HepG2 (cell line): ENCODE measurements around the gene MAP3K7CL. TPM values are rescaled to one million over a fixed set of nuclear protein-coding genes. Genes with fewer than 3 reads are reported as not detected.

Experiments
- ARID4A ChIP-seq: sonication (generic); formaldehyde crosslinking; IDR thresholded peaks from 2 replicates; pipeline ENCODE4 v1.5.0; 2020; ENCODE audit warnings: mild to moderate bottlenecking, missing genetic modification reagents, borderline replicate concordance
- CBX2 ChIP-seq, 2 experiments: fragments of 200-600 bp in 1 of 2; sonication (generic); formaldehyde crosslinking in 1 of 2; IDR thresholded peaks; 2 replicates each; pipeline versions ENCODE4 v1.7.0 to v1.8.1; 2018 to 2022; ENCODE audit warnings: low read depth in 2 of 2, low read length in 1 of 2, mild to moderate bottlenecking in 1 of 2, missing genetic modification reagents in 1 of 2
- FOSL2 ChIP-seq: sonication (generic); formaldehyde crosslinking; IDR thresholded peaks from 2 replicates; pipeline ENCODE4 v1.4.0; 2020; ENCODE audit warnings: missing genetic modification reagents
- FOXO1 ChIP-seq: sonication (generic); formaldehyde crosslinking; IDR thresholded peaks from 2 replicates; pipeline ENCODE4 v1.4.0; 2020; ENCODE audit warnings: missing genetic modification reagents
- FOXP1 ChIP-seq, 2 experiments: fragments of 450-650 bp in 1 of 2; IDR thresholded peaks; 2 replicates each; pipeline ENCODE4 v1.6.1; 2017 to 2018; ENCODE audit warnings: antibody characterized with exemption in 1 of 2
- HMG20A ChIP-seq: IDR thresholded peaks from 2 replicates; pipeline ENCODE4 v1.6.1; 2016; ENCODE audit warnings: borderline replicate concordance
- MTA3 ChIP-seq: sonication (generic); formaldehyde crosslinking; IDR thresholded peaks from 2 replicates; pipeline ENCODE4 v1.4.0; 2020; ENCODE audit warnings: missing genetic modification reagents
- NCOA5 ChIP-seq: sonication (generic); formaldehyde crosslinking; IDR thresholded peaks from 2 replicates; pipeline ENCODE4 v1.4.0; 2020; ENCODE audit warnings: missing genetic modification reagents
- PCBP1 ChIP-seq: fragments of 200-400 bp; formaldehyde crosslinking; IDR thresholded peaks from 2 replicates; pipeline ENCODE4 v1.6.1; 2017; ENCODE audit warnings: mild to moderate bottlenecking, low read depth, low read length, borderline replicate concordance
- POLR2G ChIP-seq: fragments of 200-400 bp; formaldehyde crosslinking; IDR thresholded peaks from 2 replicates; pipeline ENCODE4 v1.6.1; 2018; ENCODE audit warnings: mild to moderate bottlenecking, low read depth, low read length, moderate library complexity
- SP4 ChIP-seq: sonication (generic); formaldehyde crosslinking; IDR thresholded peaks from 2 replicates; pipeline ENCODE4 v1.8.1; 2023; ENCODE audit warnings: mild to moderate bottlenecking, missing genetic modification reagents
- TGIF2 ChIP-seq: IDR thresholded peaks from 2 replicates; pipeline ENCODE4 v1.6.1; 2016; ENCODE audit warnings: control low read depth, missing compliant biosample characterization
- ZNF407 ChIP-seq: sonication (generic); formaldehyde crosslinking; IDR thresholded peaks from one replicate; pipeline ENCODE4 v1.5.1; 2020; ENCODE audit warnings: mild to moderate bottlenecking, missing genetic modification reagents; ENCODE audit errors: not compliant biosample characterization
- ZNF605 ChIP-seq: sonication (generic); formaldehyde crosslinking; IDR thresholded peaks from 2 replicates; pipeline ENCODE4 v1.8.0; 2022; ENCODE audit warnings: mild to moderate bottlenecking, missing genetic modification reagents
- ZNF674 ChIP-seq: sonication (generic); formaldehyde crosslinking; IDR thresholded peaks from 2 replicates; pipeline ENCODE4 v1.5.0; 2020; ENCODE audit warnings: low read depth, mild to moderate bottlenecking, missing genetic modification reagents
- ZNF776 ChIP-seq: sonication (generic); formaldehyde crosslinking; IDR thresholded peaks from 2 replicates; pipeline ENCODE4 v1.4.0; 2020; ENCODE audit warnings: mild to moderate bottlenecking, missing genetic modification reagents
- ZNF891 ChIP-seq: sonication (generic); formaldehyde crosslinking; IDR thresholded peaks from 2 replicates; pipeline ENCODE4 v1.5.0; 2020; ENCODE audit warnings: mild to moderate bottlenecking, missing genetic modification reagents
- polyA plus RNA-seq, 8 experiments: library from polyadenylated mRNA; depleted of rRNA in 3 of 8; stranded (reverse) in 7 of 8; unstranded in 1 of 8; fragments of >200 nt; fragmentation: Illumina TruSeq in 4 of 8; extraction: Trizol in 4 of 8; gene quantifications; 2 replicates each; pipeline versions ENCODE4 v1.2.1 to v1.2.3, GENCODE V29; 2011 to 2016; ENCODE audit warnings: low read depth in 4 of 8, missing spikeins in 1 of 8, mixed read lengths in 1 of 8; ENCODE audit not compliant: insufficient read depth in 1 of 8
- total RNA-seq, 5 experiments: library from RNA; depleted of rRNA; stranded (reverse); fragments of >200 nt; fragmentation: Illumina TruSeq; extraction: Trizol; gene quantifications; 2 replicates each; pipeline ENCODE4 v1.2.3, GENCODE V29; 2016; ENCODE audit warnings: low read depth in 1 of 5

The MAP3K7CL gene
- total and polyA plus RNA-seq, 2 of the 13 experiments (the other 11 are each of a cell fraction or from before 2014, with no cell fraction given), result 0.04 to 0.15 TPM

GRCh38 chr21:29175408-29176134, 45.1 kb downstream of the MAP3K7CL start (continued):
- TF ChIP-seq PCBP1 (no peak), MTA3 (no peak), FOXP1 (IDR thresholded peaks at IDR 0.05) (0 out of 2 replicates have a peak, but pooled peaks have one; percentile 33), FOXP1 (CRISPR knock-in tag; IDR thresholded peaks at IDR 0.05) (peak; percentile 98), ZNF776 (no peak), SP4 (CRISPR knock-in tag) (no peak), FOSL2 (CRISPR knock-in tag) (peak; percentile 50), ZNF407 (CRISPR knock-in tag) (no peak), NCOA5 (no peak), FOXO1 (CRISPR knock-in tag) (peak; percentile 41; the same call in 1 of the 2 replicates), ZNF674 (CRISPR knock-in tag) (no peak), ZNF891 (no peak), ARID4A (CRISPR knock-in tag) (no peak), POLR2G (no peak), HMG20A (CRISPR knock-in tag) (peak; percentile 51; the same call in 1 of the 2 replicates), TGIF2 (CRISPR knock-in tag) (no peak), CBX2 (IDR thresholded peaks at IDR 0.05; ENCODE audit: low read depth, low read length) (no peak), CBX2 (CRISPR knock-in tag; IDR thresholded peaks at IDR 0.05; ENCODE audit: low read depth) (no peak), ZNF605 (CRISPR knock-in tag) (no peak)
